Thymus (tissue), 11 donors: ENCODE measurements around the gene ANKRD62. TPM values are rescaled to one million over a fixed set of nuclear protein-coding genes. Genes with fewer than 3 reads are reported as not detected.

Experiments
- DNase-seq, 9 donors: peaks; one replicate each; pipeline ENCODE4 v3.0.0-alpha.2; 2013; ENCODE audit warnings: low spot score in 9 of 9, low read depth in 6 of 9, missing footprints in 1 of 9
- H3K27ac ChIP-seq, 2 donors: one replicate each; pipeline ENCODE4 v1.5.1; 2013; ENCODE audit warnings: control low read depth in 1 of 2, low read depth in 1 of 2, low read length in 1 of 2, mild to moderate bottlenecking in 1 of 2, moderate library complexity in 1 of 2
- H3K27me3 ChIP-seq, 2 donors: one replicate each; pipeline ENCODE4 v1.5.1; 2013; ENCODE audit warnings: low read length in 1 of 2; ENCODE audit not compliant: control insufficient read depth in 2 of 2, insufficient read depth in 1 of 2
- H3K36me3 ChIP-seq, 2 donors: one replicate each; pipeline ENCODE4 v1.5.1; 2013; ENCODE audit warnings: low read length in 1 of 2, mild to moderate bottlenecking in 1 of 2, moderate library complexity in 1 of 2; ENCODE audit not compliant: control insufficient read depth in 2 of 2, insufficient read depth in 2 of 2
- H3K4me1 ChIP-seq, 2 donors: one replicate each; pipeline ENCODE4 v1.5.1; 2013; ENCODE audit warnings: low read length in 2 of 2; ENCODE audit not compliant: control insufficient read depth in 2 of 2, insufficient read depth in 2 of 2
- H3K4me3 ChIP-seq, 2 donors: one replicate each; pipeline ENCODE4 v1.5.1; 2013; ENCODE audit warnings: low read length in 2 of 2, control low read depth in 1 of 2, mild to moderate bottlenecking in 1 of 2
- H3K9me3 ChIP-seq, 2 donors: one replicate each; pipeline ENCODE4 v1.5.1; 2013; ENCODE audit warnings: low read length in 1 of 2, mild to moderate bottlenecking in 1 of 2; ENCODE audit not compliant: control insufficient read depth in 2 of 2, insufficient read depth in 1 of 2
- WGBS: extraction: QIAGEN DNeasy Blood & Tissue Kit; methylation state at CpG from one replicate; pipeline ENCODE4 v1.1.7; 2013; 5-methylcytosine and 5-hydroxymethylcytosine counted together
- polyA plus RNA-seq: library from polyadenylated mRNA; stranded (reverse); fragments of 200-250 nt; gene quantifications from one replicate; pipeline ENCODE4 v1.2.3, GENCODE V29; 2013
- total RNA-seq: library from RNA; stranded (reverse); fragments of 120-200 nt; gene quantifications from one replicate; pipeline ENCODE4 v1.2.4, GENCODE V29; 2013
- donor health status: healthy.

The ANKRD62 gene
- total and polyA plus RNA-seq, 2 donors = not detected

DNA sequence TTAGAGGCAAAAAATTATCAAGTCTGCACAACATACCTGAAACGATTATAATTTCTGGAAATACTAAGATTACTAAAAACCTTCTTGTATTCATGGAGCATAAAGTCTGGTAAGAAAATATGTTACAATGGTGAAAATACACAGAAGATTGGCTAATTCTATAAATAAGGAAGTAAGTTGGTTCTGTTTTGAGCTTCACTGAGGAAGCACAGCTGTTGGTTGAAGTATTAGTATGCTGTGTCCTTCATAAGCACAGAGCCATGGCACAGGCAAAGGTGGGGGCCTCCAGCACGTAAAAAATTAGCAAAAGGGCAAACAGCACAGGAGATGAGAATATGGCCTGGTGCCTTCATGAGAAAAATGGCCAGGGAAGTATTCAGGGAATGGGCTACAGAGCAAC lies 40.4 kb upstream of the ANKRD62 start:
- H3K4me3 ChIP-seq = no peak overlapping the region
- H3K27me3 ChIP-seq = no peaks in the 10 kb centered on the region
- 41% methylated on average over 2 of the region's 2 CpGs for WGBS
- H3K4me1 ChIP-seq = no peaks in the 10 kb centered on the region
- no peak for DNase-seq
- H3K36me3 ChIP-seq = no peaks in the 10 kb centered on the region
- no peaks in the 10 kb centered on the region for H3K9me3 ChIP-seq
- H3K27ac ChIP-seq = no peak overlapping the region

GRCh38 chr18:12056034-12056883 lies 37.4 kb upstream of the ANKRD62 start:
- WGBS = 78% methylated on average over 14 of the region's 14 CpGs
- Histone ChIP-seq H3K36me3 (no peaks in the 10 kb centered on the region), H3K4me3 (no peak overlapping the region), H3K27me3 (no peaks in the 10 kb centered on the region), H3K4me1 (no peaks in the 10 kb centered on the region), H3K27ac (no peak overlapping the region), H3K9me3 (no peaks in the 10 kb centered on the region)
- no peak for DNase-seq

DNA sequence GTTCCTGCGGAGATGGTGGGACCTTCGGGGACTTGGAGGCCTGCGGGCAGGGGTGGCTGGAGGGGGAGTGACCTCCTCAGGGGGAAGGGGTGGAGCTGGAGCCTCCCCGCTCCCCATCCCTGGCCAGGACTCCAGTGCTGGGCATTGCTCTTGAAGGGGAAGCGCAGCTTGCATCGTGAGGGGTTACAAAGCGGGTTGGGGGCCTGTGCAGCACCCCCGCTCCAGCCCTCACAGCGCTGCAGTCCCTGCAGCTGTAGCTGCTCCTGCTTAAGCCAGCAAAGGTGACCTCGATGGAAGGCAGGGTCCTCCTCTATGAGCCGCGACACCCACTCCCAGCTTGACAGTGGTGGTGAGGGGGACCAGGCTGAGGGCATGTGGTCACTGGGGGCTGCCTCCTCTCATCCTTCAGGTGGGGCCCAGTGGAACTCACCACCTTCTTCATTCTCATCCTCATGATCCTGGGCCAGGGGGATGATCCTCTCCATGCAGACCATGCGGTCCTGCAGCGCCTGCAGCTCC lies 36.7 kb upstream of the ANKRD62 start:
- no peak for DNase-seq
- WGBS = 90% methylated on average over 14 of the region's 14 CpGs

GRCh38 chr18:12057419-12058039 lies 36.1 kb upstream of the ANKRD62 start:
- H3K4me3 ChIP-seq = no peak overlapping the region
- 90% methylated on average over 14 of the region's 14 CpGs for WGBS
- H3K4me1 ChIP-seq = no peaks in the 10 kb centered on the region
- no peaks in the 10 kb centered on the region for H3K27me3 ChIP-seq
- no peaks in the 10 kb centered on the region for H3K9me3 ChIP-seq
- DNase-seq = no peak
- H3K36me3 ChIP-seq = no peaks in the 10 kb centered on the region
- no peak overlapping the region for H3K27ac ChIP-seq

More for the DNA sequence above, 36.7 kb upstream of the ANKRD62 start:
- H3K36me3 ChIP-seq = no peaks in the 10 kb centered on the region
- H3K4me3 ChIP-seq = no peak overlapping the region
- no peaks in the 10 kb centered on the region for H3K9me3 ChIP-seq
- no peaks in the 10 kb centered on the region for H3K27me3 ChIP-seq
- no peaks in the 10 kb centered on the region for H3K4me1 ChIP-seq
- H3K27ac ChIP-seq = no peak overlapping the region

- Histone ChIP-seq H3K36me3 (no peaks in the 10 kb centered on the region), H3K27me3 (no peaks in the 10 kb centered on the region), H3K4me1 (no peaks in the 10 kb centered on the region), H3K9me3 (no peaks in the 10 kb centered on the region), H3K27ac (no peak overlapping the region), H3K4me3 (no peak overlapping the region)
- DNase-seq = no peak
- WGBS = 94% methylated on average over 16 of the region's 16 CpGs
Observed at GRCh38 chr18:12059334-12060181, 34.1 kb upstream of the ANKRD62 start.

- H3K4me3 ChIP-seq = no peak overlapping the region
- H3K4me1 ChIP-seq = no peaks in the 10 kb centered on the region
- H3K27ac ChIP-seq = no peak overlapping the region
- DNase-seq = no peak
- no peaks in the 10 kb centered on the region for H3K27me3 ChIP-seq
- WGBS = 91% methylated on average over 20 of the region's 20 CpGs
- no peaks in the 10 kb centered on the region for H3K9me3 ChIP-seq
- H3K36me3 ChIP-seq = no peaks in the 10 kb centered on the region
Observed at GRCh38 chr18:12060182-12060870, 33.3 kb upstream of the ANKRD62 start.

DNA sequence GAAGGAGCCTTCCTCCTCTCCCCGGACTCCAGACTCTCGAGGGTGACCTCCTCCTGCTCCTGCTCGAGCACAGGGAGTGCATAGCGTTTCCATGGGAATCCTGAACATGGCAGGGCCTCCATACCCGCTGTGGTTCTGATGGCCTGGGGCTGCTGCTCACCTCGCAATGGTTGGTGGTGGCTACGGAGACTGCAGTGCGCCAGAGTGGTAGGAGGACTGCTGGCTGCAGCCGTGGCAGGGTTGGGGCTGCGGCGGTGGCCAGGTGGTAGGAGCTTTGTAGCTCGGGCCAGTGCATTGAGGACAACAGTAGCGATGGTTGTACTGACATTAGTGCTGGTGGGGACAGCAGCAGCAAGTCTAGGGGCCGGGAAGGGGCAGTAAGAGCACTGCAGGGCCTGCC lies 32.0 kb upstream of the ANKRD62 start:
- Histone ChIP-seq H3K4me1 (no peaks in the 10 kb centered on the region), H3K36me3 (no peaks in the 10 kb centered on the region), H3K9me3 (no peaks in the 10 kb centered on the region), H3K4me3 (no peak overlapping the region), H3K27ac (no peak overlapping the region), H3K27me3 (no peaks in the 10 kb centered on the region)
- 92% methylated on average over 14 of the region's 14 CpGs for WGBS
- DNase-seq = no peak

DNA sequence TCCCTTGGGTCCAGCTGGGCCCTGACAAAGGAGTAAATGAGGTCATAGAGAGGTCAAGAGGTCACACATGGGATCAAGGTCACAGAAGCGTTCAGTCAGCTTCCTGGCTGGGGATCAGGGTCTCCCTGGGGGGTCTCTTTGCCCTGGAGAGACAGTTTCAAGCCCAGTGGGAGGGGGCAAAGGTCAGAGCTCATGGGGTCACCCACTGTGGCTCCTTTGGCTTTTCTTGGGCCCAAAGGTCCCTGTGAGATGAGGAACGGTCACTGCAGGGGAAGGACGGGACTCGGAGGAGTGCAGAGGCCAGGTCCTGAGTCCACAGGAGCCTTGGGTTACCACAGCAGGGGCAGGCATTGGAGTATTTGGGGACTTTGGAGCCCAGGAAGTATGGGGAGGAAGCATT lies 30.7 kb upstream of the ANKRD62 start:
- Histone ChIP-seq H3K9me3 (peaks cover 0 to 5% of the 10 kb centered on the region in 2 donors), H3K27me3 (no peaks in the 10 kb centered on the region), H3K27ac (no peak overlapping the region), H3K4me3 (no peak overlapping the region), H3K36me3 (no peaks in the 10 kb centered on the region), H3K4me1 (no peaks in the 10 kb centered on the region)
- 88% methylated on average over 4 of the region's 4 CpGs for WGBS
- no peak for DNase-seq
